Breast epithelium (tissue), 3 donors: ENCODE results near the gene BTBD6.

Experiments
- POLR2A ChIP-seq: fragments of 450-650 bp; IDR thresholded peaks from one replicate; pipeline ENCODE4 v1.6.1; 2016; ENCODE audit warnings: antibody characterized with exemption, mild to moderate bottlenecking, moderate library complexity
- POLR2AphosphoS5 ChIP-seq, 3 donors: sonication (generic); formaldehyde crosslinking; IDR thresholded peaks; one replicate each; pipeline ENCODE4 v1.6.1; 2017; ENCODE audit warnings: antibody characterized with exemption in 3 of 3
- TF ChIP-seq, protein P1 (sequence below), 3 donors: fragments of 450-650 bp; IDR thresholded peaks; one replicate each; pipeline ENCODE4 v1.5.1; 2016 to 2017; ENCODE audit warnings: antibody characterized with exemption in 3 of 3, mild to moderate bottlenecking in 3 of 3, moderate library complexity in 3 of 3

DNA sequence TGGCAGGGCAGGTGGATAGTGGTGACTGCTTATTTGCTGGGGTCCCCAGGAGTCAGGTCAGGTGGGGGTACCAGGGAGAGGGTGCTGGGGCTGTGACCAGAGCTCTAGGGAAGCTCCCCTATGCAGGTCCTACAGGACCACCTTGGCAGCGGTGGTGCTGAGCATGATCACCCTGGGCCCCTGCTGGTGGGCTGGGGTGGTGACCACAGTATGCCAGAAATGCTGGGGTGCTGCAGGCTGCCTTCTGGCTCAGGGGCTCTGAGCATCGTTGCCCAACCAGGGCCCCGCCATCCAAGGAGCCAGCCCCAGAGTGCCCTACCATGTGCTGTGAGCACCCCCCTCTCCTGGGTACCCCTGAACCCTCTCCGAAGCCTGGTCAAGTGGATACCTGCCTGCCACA lies 49.7 kb upstream of the BTBD6 start:
- TF ChIP-seq POLR2AphosphoS5 (IDR thresholded peaks at IDR 0.05) (no peak), POLR2A (no peak)
- TF ChIP-seq, protein P1, sequence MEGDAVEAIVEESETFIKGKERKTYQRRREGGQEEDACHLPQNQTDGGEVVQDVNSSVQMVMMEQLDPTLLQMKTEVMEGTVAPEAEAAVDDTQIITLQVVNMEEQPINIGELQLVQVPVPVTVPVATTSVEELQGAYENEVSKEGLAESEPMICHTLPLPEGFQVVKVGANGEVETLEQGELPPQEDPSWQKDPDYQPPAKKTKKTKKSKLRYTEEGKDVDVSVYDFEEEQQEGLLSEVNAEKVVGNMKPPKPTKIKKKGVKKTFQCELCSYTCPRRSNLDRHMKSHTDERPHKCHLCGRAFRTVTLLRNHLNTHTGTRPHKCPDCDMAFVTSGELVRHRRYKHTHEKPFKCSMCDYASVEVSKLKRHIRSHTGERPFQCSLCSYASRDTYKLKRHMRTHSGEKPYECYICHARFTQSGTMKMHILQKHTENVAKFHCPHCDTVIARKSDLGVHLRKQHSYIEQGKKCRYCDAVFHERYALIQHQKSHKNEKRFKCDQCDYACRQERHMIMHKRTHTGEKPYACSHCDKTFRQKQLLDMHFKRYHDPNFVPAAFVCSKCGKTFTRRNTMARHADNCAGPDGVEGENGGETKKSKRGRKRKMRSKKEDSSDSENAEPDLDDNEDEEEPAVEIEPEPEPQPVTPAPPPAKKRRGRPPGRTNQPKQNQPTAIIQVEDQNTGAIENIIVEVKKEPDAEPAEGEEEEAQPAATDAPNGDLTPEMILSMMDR (IDR thresholded peaks at IDR 0.05) = no peak
